Peyer's patch (tissue), 4 donors: ENCODE measurements around the gene RBBP8NL. TPM values are rescaled to one million over a fixed set of nuclear protein-coding genes. Genes with fewer than 3 reads are reported as not detected.

Experiments
- DNase-seq, 3 donors: peaks; one replicate each; pipeline ENCODE4 v3.0.0-alpha.2; 2017 to 2019
- H3K27ac ChIP-seq, 4 donors: fragments of 200-600 bp; sonication (generic); one replicate each; pipeline ENCODE4 v1.5.1; 2016 to 2019
- H3K27me3 ChIP-seq, 2 donors: fragments of 200-600 bp; sonication (generic); one replicate each; pipeline ENCODE4 v1.5.1; 2019
- H3K36me3 ChIP-seq, 3 donors: fragments of 200-600 bp; sonication (generic); one replicate each; pipeline ENCODE4 v1.5.1; 2016 to 2019
- H3K4me1 ChIP-seq, 4 donors: fragments of 200-600 bp; sonication (generic); one replicate each; pipeline ENCODE4 v1.5.1; 2016 to 2019
- H3K4me3 ChIP-seq, 4 donors: fragments of 200-600 bp; sonication (generic); 1 replicate in 3 of 4; 2 replicates in 1 of 4; pipeline ENCODE4 v1.5.1; 2016 to 2019; ENCODE audit warnings: mild to moderate bottlenecking in 1 of 4
- H3K9me3 ChIP-seq, 4 donors: fragments of 200-600 bp; sonication (generic); one replicate each; pipeline ENCODE4 v1.5.1; 2016 to 2019; ENCODE audit warnings: mild to moderate bottlenecking in 1 of 4
- CTCF ChIP-seq, 6 experiments: fragments of 450-650 bp in 4 of 6; fragments of 200-600 bp in 2 of 6; sonication (generic) in 1 of 6; IDR thresholded peaks; one replicate each; pipeline ENCODE4 v1.5.1; 2017 to 2019; ENCODE audit warnings: antibody characterized with exemption in 6 of 6, mild to moderate bottlenecking in 3 of 6, moderate library complexity in 1 of 6
- POLR2A ChIP-seq, 2 donors: fragments of 450-650 bp; IDR thresholded peaks; one replicate each; pipeline ENCODE4 v1.5.1; 2017; ENCODE audit warnings: antibody characterized with exemption in 2 of 2, mild to moderate bottlenecking in 2 of 2, moderate library complexity in 2 of 2
- total RNA-seq, 4 donors: library from RNA; depleted of rRNA; stranded (reverse); fragments of >200 nt; gene quantifications; one replicate each; pipeline ENCODE4 v1.1.0, GENCODE V29; 2016

Gene RBBP8NL
- total RNA-seq, 4 donors from 2014 or later: 6.6 to 26.7 (median 13.4) TPM

DNA sequence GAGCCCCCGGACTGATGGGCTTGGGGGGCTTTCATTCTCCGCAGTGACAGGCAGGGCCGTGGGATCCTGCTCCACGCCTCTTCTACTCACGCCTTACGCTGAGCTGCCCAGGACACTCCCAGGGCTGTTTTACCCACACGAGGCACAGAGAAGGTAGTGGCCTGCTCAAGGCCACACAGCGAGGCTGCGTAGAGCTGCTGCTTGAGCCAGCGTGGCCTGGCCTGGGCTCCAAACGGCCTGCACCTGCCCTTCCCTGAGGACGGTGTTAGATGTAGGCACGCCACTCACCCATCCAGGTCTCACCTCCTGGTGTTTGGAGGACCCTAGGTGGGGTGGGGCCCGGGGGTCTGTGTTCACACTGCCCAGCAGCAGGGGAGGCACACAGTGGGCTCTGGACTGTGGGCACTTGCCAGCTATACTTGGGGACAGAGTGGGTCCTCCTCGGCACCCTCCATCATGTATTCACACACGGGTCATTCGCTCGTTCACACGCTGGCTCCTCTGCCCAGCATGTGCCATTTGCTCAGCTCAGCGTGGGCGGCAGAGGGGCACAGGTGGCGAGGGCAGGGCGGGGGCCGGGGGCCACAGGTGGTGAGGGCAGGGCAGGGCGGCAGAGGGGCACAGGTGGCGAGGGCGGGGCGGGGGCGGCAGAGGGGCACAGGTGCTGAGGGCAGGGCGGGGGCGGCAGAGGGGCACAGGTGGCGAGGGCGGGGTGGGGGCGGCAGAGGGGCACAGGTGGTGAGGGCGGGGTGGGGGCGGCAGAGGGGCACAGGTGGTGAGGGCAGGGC, 18.4 kb upstream of the RBBP8NL start:
- H3K9me3 ChIP-seq: no peaks in the 10 kb centered on the region
- no peaks in the 10 kb centered on the region for H3K27me3 ChIP-seq
- no peak overlapping the region for H3K27ac ChIP-seq
- H3K4me1 ChIP-seq: peaks cover 0 to 14% (median 0%) of the 10 kb centered on the region in 4 donors
- no peak overlapping the region for H3K4me3 ChIP-seq
- no peaks in the 10 kb centered on the region for H3K36me3 ChIP-seq
- TF ChIP-seq CTCF (IDR thresholded peaks at IDR 0.05) (no peak), POLR2A (IDR thresholded peaks at IDR 0.05) (no peak)
- no peak for DNase-seq

DNA sequence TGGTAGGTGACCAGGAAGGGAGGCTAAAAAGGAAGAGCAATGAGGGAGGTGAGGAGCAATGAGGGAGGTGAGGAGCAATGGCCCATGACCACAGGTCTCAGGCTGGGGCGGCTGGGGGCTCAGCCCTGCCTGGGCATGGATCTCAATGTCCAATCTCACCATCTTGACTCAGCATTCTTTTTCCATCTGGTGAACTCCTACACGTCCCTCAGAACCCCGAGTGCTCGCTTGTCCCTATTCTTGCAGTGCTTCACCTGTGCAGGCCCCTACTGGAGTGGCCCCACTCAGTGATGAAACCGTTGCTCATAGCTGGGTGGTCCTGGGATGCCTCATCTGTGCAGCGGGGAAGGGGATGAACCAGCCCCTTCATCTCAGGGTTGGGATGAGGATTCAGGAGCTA, 16.9 kb upstream of the RBBP8NL start:
- Histone ChIP-seq H3K27ac (no peak overlapping the region), H3K36me3 (no peaks in the 10 kb centered on the region), H3K27me3 (no peaks in the 10 kb centered on the region), H3K4me3 (no peak overlapping the region), H3K9me3 (no peaks in the 10 kb centered on the region), H3K4me1 (peaks cover 0 to under 1% (median 0%) of the 10 kb centered on the region in 4 donors)
- TF ChIP-seq POLR2A (IDR thresholded peaks at IDR 0.05) (no peak), CTCF (IDR thresholded peaks at IDR 0.05) (no peak)
- no peak for DNase-seq

GRCh38 chr20:62441987-62442539, 14.7 kb upstream of the RBBP8NL start:
- H3K27me3 ChIP-seq: no peaks in the 10 kb centered on the region
- TF ChIP-seq POLR2A (IDR thresholded peaks at IDR 0.05) (no peak), CTCF (IDR thresholded peaks at IDR 0.05) (no peak)
- H3K36me3 ChIP-seq: no peaks in the 10 kb centered on the region
- no peaks in the 10 kb centered on the region for H3K9me3 ChIP-seq
- no peak overlapping the region for H3K4me3 ChIP-seq
- no peaks in the 10 kb centered on the region for H3K4me1 ChIP-seq
- no peak overlapping the region for H3K27ac ChIP-seq
- DNase-seq: no peak

DNA sequence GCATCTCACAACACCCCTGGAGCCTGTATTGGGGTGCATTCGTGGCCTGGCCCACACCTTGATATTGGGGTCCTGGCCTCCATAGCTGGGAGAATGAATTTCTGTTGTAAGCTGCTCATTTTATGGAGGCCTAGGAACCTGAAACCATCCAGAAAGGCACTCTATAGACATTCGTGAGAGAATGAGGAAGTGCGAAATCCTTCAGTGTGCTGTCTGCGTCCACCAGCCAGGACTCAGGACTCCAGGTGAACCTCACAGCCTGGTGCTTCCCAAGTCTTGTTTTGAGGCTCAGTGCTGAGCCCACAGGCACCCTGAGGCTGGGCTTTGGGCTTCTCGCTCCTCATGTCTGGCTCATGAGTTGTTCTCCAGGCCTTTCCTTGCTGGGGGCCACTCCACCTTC, 11.9 kb upstream of the RBBP8NL start:
- H3K27me3 ChIP-seq: no peaks in the 10 kb centered on the region
- no peaks in the 10 kb centered on the region for H3K36me3 ChIP-seq
- peaks cover 0 to 3% (median 0%) of the 10 kb centered on the region in 4 donors for H3K4me1 ChIP-seq
- no peak overlapping the region for H3K4me3 ChIP-seq
- H3K9me3 ChIP-seq: no peaks in the 10 kb centered on the region
- DNase-seq: no peak
- H3K27ac ChIP-seq: no peak overlapping the region
- no peak for TF ChIP-seq CTCF (IDR thresholded peaks at IDR 0.05)
- TF ChIP-seq POLR2A (IDR thresholded peaks at IDR 0.05): no peak

DNA sequence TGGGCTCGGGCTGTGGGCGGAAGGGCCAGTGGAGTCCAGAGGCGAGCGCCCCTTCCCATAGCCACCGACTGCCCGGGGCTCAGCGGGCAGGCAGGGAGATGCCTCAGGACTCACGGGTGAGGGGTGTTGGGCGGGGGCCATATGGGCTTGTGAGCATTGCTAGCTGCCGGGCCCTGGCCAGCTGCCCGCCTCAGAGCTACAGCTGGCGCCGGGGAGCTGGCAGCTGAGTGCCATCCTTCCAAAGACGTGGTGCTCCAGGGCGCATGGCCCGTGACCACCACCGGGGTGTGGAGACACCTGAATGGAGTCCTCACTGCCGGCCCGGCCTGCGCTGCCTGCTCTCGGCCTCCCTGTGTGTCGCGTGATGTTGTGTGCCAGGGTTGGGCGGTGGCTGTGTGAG, 10.6 kb upstream of the RBBP8NL start:
- no peaks in the 10 kb centered on the region for H3K9me3 ChIP-seq
- no peak overlapping the region for H3K4me3 ChIP-seq
- H3K27ac ChIP-seq: no peak overlapping the region
- DNase-seq: no peak
- H3K36me3 ChIP-seq: no peaks in the 10 kb centered on the region
- no peaks in the 10 kb centered on the region for H3K27me3 ChIP-seq
- TF ChIP-seq POLR2A (IDR thresholded peaks at IDR 0.05) (no peak), CTCF (IDR thresholded peaks at IDR 0.05) (no peak)
- peaks cover 0 to 14% (median 0%) of the 10 kb centered on the region in 4 donors for H3K4me1 ChIP-seq
